ENCODE results near the gene STEAP2.

DNA sequence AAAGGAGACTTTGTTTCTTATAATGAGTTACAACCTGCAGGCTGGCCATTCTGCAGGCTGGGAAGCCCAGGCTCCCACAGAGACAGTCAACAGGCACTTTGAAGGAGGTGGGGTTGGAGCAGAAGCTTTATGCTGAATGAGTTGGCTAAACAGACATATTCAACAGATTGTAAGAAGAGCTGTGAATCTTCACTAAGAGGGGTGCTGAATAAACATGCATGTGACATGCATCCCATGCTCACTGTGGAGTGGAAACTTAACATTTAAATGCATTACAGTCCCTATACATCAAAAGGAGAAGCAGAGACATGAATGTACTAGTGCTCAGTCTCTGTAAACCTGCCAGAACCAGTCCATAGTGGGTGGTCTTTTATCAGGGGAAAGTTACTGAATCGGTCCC, 32.0 kb downstream of the STEAP2 start:
- TF ChIP-seq, protein P1, sequence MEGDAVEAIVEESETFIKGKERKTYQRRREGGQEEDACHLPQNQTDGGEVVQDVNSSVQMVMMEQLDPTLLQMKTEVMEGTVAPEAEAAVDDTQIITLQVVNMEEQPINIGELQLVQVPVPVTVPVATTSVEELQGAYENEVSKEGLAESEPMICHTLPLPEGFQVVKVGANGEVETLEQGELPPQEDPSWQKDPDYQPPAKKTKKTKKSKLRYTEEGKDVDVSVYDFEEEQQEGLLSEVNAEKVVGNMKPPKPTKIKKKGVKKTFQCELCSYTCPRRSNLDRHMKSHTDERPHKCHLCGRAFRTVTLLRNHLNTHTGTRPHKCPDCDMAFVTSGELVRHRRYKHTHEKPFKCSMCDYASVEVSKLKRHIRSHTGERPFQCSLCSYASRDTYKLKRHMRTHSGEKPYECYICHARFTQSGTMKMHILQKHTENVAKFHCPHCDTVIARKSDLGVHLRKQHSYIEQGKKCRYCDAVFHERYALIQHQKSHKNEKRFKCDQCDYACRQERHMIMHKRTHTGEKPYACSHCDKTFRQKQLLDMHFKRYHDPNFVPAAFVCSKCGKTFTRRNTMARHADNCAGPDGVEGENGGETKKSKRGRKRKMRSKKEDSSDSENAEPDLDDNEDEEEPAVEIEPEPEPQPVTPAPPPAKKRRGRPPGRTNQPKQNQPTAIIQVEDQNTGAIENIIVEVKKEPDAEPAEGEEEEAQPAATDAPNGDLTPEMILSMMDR (IDR thresholded peaks at IDR 0.05; ENCODE audit: borderline replicate concordance, extremely low read depth, low read length, poor library complexity, severe bottlenecking), result no peak
- no peak for TF ChIP-seq EZH2 (IDR thresholded peaks at IDR 0.05; ENCODE audit: borderline replicate concordance, low read depth, low read length, severe bottlenecking)

Data from DND-41 (cell line).